Measurements from ENCODE around the gene MLF1.

MLF1 gene

DNA sequence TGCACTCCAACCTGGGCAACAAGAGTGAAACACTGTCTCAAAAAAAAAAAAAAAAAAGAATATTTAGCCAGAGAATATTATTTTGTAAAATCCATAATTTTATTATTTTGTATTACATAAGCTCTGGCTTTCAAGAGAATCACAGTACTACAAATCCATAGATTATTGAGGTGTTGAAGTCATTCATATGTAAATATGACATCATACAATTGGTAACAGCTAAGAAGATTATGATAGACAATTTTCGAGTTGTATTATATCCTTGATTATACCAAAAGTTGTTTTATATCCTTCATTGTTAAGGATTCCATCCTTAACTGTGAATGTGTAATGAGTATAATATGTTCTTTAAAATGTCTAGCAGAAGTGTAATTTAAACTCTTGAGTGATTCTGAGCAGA is 3.7 kb downstream of the MLF1 start:
- no peak for DNase-seq (ENCODE audit: low read depth in 2 of 2)

DNA sequence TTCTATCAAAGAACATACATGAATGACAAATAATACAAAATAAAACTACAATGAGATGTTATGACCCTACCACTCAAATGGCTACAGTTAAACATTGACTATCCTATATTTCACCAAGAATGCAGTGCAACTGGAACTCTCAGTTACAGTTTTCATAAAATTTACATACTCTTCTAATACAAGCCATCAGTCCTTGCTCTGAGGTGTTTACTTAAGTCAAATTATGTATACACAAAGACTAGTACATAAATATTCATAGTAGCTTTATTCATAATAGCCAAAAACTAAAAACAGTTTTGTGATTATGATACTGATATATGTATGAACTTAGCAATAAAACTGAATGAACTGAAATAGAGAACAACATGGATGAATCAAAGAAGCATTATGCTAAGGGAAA is 19.2 kb downstream of the MLF1 start:
- no peak for DNase-seq (ENCODE audit: low read depth in 2 of 2)

- DNase-seq (ENCODE audit: low read depth in 2 of 2): no peak
These were observed 29.8 kb downstream of the MLF1 start for GRCh38 chr3:158600787-158601186.

- DNase-seq (ENCODE audit: low read depth in 2 of 2): no peak
These were observed 31.2 kb downstream of the MLF1 start for GRCh38 chr3:158602227-158602626.

DNA sequence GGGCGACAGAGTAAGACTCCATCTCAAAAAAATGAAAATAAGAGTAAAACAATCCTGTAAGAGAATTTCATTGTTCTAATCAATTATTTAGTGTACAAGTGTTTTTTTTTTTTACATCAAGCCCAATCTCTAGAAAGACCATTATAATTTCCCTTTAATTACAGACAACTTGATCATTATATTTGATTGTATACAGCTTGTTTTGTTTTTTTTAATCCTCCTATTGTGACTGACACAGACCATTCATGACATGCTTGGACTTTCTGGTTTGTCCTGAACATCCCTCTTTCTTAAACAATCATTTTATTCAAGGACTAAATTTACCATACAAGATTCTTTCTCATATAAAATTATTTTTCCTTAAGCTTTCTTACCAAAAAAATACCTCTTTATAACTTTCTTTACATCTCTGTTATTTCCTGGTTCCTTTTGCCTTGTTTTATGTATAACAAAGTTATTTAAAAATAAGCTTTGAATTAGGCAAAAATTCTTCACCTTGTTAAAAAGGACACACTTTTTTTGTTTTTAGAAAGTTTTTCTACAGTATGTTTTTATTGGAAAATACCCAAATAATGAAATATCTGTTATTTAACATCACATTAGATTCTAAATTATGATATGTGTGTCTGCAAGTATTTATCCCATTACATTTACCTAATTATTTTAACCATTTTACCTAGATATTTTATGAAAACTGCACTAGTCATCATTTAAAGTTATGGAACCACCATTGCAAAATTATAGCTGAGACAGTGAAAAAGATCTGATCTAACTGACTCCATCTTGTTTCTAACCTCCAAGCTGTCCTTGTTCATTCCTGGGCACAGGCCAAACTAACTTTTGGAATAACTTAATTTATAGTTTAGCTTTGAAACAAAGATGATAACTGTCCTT is 47.2 kb downstream of the MLF1 start:
- DNase-seq (ENCODE audit: low read depth in 2 of 2): no peak

DNA sequence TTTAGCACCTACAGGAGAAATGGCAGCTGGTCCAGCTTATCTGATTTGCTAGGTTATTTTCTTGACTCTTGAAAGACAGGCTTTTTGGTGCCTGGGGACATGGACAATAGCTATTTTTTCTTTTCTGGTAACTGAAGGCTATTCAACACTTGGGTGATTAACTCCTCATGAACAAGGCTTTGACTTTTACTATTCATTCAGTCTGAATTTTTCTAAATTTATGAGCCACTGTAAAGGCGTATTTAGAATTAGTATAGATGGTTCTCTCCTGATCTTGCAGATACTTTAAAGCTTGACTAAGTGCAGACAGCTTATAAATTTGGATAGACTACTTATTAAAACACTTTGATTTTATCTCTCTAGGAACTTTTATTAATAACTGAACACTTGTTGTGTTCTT is 54.9 kb downstream of the MLF1 start:
- no peak for DNase-seq (ENCODE audit: low read depth in 2 of 2)

DNA sequence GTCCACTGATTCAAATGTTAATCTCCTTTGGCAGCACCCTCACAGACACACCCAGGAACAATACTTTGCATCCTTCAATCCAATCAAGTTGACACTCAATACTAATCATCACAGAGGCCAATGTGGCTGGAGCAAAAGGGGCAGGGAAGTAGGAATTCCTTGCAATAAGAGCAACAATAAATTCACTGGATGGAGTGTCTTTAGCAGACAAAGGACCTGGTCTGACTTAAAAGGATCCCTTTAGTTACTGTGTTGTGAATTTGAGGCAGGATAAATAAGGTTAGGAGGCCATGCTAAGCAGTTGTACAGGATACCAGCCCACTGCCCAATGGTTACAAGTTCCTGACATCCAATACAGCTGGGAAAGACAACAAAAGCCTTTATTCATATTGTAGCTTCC is 61.0 kb downstream of the MLF1 start:
- DNase-seq (ENCODE audit: low read depth in 2 of 2): no peak

DNA sequence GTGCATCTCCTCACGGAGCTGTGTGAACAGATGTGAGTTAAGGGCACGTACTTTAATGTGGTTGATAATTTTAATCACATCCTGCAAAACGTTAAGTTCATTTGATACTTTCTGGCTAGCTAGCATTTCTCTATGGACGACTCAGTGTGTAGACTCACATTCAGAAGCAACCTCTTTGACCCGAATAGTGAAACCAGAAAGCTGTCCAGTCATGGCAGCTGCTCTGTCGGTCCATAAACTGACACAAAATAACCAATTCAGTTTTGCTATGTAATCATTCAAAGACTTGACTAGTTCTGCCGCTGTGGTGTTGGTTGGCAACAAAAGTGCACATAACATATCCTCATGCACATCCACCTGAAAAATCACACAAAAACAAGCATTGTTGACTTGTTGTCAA is 69.7 kb downstream of the MLF1 start:
- DNase-seq (ENCODE audit: low read depth in 2 of 2): no peak

DNA sequence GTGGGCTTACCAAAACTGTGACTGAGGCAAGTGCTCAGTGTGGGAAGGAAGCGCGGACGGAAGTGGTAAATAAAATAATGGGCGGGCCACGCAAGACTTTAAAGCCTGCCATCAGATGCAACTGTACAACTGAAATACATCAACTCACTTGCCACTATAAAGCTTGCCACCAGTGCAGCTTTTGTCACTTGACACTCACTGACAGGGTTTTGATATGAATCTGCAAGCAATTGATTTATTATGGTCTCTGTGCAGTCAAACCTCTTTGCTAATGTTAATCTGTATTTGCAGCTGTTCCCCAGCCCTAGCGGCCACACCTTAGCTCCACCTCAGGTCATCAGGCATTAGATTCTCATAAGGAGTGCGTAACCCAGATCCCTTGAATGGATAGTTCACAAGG is 71.0 kb downstream of the MLF1 start:
- no peak for DNase-seq (ENCODE audit: low read depth in 2 of 2)

DNA sequence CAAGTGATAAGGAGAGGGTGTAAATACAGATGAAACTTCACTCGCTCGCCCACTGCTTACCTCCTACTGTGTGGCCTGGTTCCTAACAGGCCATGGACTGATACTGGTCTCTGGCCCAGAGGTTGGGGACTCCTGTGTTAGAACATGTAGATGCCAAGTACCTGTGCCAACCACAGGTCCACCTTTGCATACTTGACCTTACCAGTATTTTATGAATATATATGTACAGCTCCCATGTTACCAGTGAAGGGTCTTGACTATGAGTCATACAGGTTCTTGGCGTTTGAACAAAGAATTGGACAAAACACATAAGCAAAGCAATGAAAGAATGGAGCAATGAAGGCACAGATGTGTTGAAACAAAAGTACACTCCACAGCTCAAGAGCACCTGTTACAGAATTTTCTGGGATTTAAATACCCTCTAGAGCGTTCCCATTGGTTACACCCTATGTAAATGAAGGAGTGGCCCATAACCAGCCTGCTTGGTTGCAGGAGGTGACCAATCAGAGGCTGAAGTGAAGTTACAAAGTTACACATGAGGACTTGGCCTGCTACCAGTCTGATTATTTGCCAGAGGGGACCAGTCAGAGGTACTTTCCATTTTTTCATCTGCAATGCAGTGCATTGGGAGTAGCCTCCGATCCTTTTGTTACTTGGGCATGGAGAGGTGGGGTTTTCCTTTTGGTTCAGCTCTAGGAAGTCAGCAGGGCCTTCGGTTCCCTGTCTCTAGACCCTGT is 71.6 kb downstream of the MLF1 start:
- no peak for DNase-seq (ENCODE audit: low read depth in 2 of 2)

DNA sequence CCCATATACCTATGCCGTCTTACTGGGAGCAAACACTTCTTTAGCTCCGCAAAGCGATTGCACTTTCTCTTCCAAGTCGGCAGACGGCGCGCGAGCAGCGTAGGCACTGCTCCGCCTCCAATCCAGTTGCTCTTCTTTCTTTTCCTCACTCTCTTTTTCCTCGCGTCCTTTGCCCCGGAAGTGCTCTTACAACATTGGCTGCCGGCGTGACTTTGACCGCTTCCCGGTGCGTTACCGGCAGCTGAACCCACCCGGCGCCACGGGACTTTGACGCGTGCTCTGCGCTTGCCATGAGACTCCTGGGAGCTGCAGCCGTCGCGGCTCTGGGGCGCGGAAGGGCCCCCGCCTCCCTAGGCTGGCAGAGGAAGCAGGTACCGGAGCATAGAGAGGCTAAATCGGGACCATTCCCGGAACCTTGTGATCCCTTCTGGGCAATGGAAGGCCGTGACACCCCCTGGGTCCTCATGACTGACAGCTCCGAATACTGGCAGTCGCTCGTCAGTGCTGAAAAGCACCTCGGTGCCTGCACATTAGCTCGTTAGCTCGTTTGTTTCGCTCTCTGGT is 73.4 kb downstream of the MLF1 start, which contains the start of gene GFM1:
GFM1 (plus strand) TSS at position 183 of the 564 bp plus-strand sequence; CDS start at position 291, 108 bp downstream.
- DNase-seq (ENCODE audit: low read depth in 2 of 2): peak; percentile 78 to 81

GRCh38 chr3:158649791-158650190 is 78.8 kb downstream of the MLF1 start:
- DNase-seq (ENCODE audit: low read depth in 2 of 2): no peak

GRCh38 chr3:158651192-158651591 is 80.2 kb downstream of the MLF1 start:
- no peak for DNase-seq (ENCODE audit: low read depth in 2 of 2)

GRCh38 chr3:158652463-158652862 is 81.5 kb downstream of the MLF1 start:
- DNase-seq (ENCODE audit: low read depth in 2 of 2): no peak
